ENCODE results near the gene ARFGAP1.

ARFGAP1 gene

DNA sequence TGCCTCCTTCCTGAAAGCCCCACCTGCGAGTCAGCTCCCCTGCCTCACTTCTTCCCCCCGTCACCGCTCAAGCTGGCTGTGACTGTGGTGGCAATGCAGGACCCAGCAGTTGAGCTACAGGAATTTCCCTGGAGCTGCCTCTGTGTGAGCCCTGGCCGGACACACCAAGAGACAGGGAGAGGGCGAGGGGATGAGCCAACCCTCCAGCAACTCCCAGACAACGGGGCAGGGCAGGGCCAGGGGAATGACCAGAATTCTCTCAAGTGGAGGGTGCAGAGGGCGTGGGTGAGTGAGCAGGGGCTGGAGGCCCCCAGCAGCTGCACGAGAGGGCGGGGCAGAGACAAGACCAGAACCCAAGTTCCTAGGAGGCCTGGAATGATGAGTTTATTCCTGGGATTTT, 4.9 kb upstream of the ARFGAP1 start:
- Histone ChIP-seq H3K9me3 (ENCODE audit: control insufficient read depth, insufficient read depth, low read length) (no peaks in the 10 kb centered on the region), H3K4me3 (ENCODE audit: low read length) (no peak overlapping the region), H3K9me2 (replicated peaks; ENCODE audit: control insufficient read depth, low read length) (no peaks in the 10 kb centered on the region), H3K27me3 (ENCODE audit: control insufficient read depth, low read length) (no peaks in the 10 kb centered on the region; the same call in 1 of the 2 replicates), H3K4me1 (ENCODE audit: control insufficient read depth, low read length) (peaks cover 5% of the 10 kb centered on the region), H4K20me1 (ENCODE audit: control insufficient read depth, insufficient read depth, low read depth, low read length) (no peaks in the 10 kb centered on the region), H3F3A (ENCODE audit: control insufficient read depth, insufficient read depth) (no peaks in the 10 kb centered on the region), H3K4me2 (ENCODE audit: low read length) (no peak overlapping the region), H3K36me3 (ENCODE audit: control insufficient read depth, low read length) (no peaks in the 10 kb centered on the region), H3K79me2 (ENCODE audit: control insufficient read depth, low read length) (peaks cover 1% of the 10 kb centered on the region), H3K27ac (ENCODE audit: low read depth, low read length) (no peak overlapping the region)
- no peak for TF ChIP-seq EZH2phosphoT487 (IDR thresholded peaks at IDR 0.05; ENCODE audit: borderline replicate concordance, low read length)
- TF ChIP-seq, protein P1, sequence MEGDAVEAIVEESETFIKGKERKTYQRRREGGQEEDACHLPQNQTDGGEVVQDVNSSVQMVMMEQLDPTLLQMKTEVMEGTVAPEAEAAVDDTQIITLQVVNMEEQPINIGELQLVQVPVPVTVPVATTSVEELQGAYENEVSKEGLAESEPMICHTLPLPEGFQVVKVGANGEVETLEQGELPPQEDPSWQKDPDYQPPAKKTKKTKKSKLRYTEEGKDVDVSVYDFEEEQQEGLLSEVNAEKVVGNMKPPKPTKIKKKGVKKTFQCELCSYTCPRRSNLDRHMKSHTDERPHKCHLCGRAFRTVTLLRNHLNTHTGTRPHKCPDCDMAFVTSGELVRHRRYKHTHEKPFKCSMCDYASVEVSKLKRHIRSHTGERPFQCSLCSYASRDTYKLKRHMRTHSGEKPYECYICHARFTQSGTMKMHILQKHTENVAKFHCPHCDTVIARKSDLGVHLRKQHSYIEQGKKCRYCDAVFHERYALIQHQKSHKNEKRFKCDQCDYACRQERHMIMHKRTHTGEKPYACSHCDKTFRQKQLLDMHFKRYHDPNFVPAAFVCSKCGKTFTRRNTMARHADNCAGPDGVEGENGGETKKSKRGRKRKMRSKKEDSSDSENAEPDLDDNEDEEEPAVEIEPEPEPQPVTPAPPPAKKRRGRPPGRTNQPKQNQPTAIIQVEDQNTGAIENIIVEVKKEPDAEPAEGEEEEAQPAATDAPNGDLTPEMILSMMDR (IDR thresholded peaks at IDR 0.05; ENCODE audit: low read depth, low read length, poor library complexity, severe bottlenecking), result no peak

DNA sequence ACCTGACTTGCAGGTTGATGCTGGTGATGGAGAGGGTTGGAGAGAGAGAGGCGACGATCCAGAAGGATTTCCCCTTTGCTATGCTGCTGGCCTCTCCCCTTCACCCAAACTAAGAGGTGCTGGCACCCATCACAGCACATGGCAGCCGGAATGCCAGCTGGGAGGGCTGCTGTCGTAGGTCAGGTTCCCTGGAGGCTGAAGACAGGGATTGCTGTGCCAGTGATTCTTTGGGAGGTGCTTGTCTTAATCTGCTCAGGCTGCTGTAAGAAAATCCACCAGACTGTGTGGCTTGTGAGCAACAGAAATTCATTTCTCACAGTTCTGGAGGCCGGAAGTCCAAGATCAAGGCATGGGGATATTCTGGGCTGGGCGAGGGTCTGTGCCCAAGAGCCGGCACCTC, 4.4 kb upstream of the ARFGAP1 start:
- no peaks in the 10 kb centered on the region for H3K9me3 ChIP-seq (ENCODE audit: control insufficient read depth, insufficient read depth, low read length)
- no peaks in the 10 kb centered on the region for H3K36me3 ChIP-seq (ENCODE audit: control insufficient read depth, low read length)
- no peaks in the 10 kb centered on the region for H3F3A ChIP-seq (ENCODE audit: control insufficient read depth, insufficient read depth)
- no peak overlapping the region for H3K27ac ChIP-seq (ENCODE audit: low read depth, low read length)
- no peak for TF ChIP-seq EZH2phosphoT487 (IDR thresholded peaks at IDR 0.05; ENCODE audit: borderline replicate concordance, low read length)
- TF ChIP-seq, protein P1 (IDR thresholded peaks at IDR 0.05; ENCODE audit: low read depth, low read length, poor library complexity, severe bottlenecking), result no peak
- no peak overlapping the region for H3K4me3 ChIP-seq (ENCODE audit: low read length)
- H3K27me3 ChIP-seq (ENCODE audit: control insufficient read depth, low read length), result no peaks in the 10 kb centered on the region; the same call in 1 of the 2 replicates
- peaks cover 7% of the 10 kb centered on the region for H3K79me2 ChIP-seq (ENCODE audit: control insufficient read depth, low read length)
- H3K4me2 ChIP-seq (ENCODE audit: low read length), result no peak overlapping the region
- peaks cover 5% of the 10 kb centered on the region for H3K4me1 ChIP-seq (ENCODE audit: control insufficient read depth, low read length)
- no peaks in the 10 kb centered on the region for H4K20me1 ChIP-seq (ENCODE audit: control insufficient read depth, insufficient read depth, low read depth, low read length)
- H3K9me2 ChIP-seq (replicated peaks; ENCODE audit: control insufficient read depth, low read length), result no peaks in the 10 kb centered on the region

DNA sequence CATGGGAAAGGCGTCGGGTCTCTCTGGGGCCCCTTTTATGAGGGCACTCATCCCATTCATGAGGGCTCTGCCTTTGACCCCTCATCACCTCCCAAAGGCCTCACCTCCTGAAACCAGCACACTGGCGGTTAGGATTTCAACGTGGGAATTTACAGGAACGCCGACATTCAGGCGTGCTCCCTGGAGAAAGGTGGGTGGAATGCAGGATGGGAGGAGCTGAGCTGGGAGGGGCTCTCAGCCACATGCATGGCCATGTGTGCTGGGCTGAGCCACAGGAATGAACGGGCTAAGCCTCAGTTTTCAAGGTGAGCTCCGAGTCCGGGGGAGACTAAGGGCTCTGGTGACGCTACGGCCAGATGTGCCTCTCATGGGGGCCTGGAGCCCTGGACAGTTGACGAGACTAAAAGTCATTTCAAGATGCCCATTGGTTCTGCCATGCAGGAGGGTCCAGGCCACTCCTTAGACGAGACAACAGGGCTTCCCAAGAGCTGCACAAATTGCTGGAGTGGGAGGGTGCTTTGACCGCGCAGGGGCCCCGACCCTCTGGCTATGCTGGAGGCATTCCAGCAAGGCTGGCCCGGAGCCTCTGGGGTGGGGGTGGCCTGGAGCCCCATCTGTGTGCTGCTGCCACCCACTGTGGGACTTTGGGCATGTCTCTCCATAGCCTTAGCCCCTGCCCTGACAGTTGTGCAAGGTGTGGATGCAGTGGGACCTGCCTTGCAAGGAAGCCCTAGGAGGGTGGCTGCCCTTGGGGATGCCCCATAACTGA, 3.8 kb upstream of the ARFGAP1 start:
- Histone ChIP-seq H3K27me3 (ENCODE audit: control insufficient read depth, low read length) (no peaks in the 10 kb centered on the region; the same call in 1 of the 2 replicates), H3K4me1 (ENCODE audit: control insufficient read depth, low read length) (peaks cover 10% of the 10 kb centered on the region)

More for the DNA sequence above, 3.8 kb upstream of the ARFGAP1 start:
- Histone ChIP-seq H3K4me2 (ENCODE audit: low read length) (no peak overlapping the region), H3F3A (ENCODE audit: control insufficient read depth, insufficient read depth) (no peaks in the 10 kb centered on the region), H4K20me1 (ENCODE audit: control insufficient read depth, insufficient read depth, low read depth, low read length) (peaks cover 4% of the 10 kb centered on the region; the same call in 1 of the 2 replicates), H3K9me3 (ENCODE audit: control insufficient read depth, insufficient read depth, low read length) (no peaks in the 10 kb centered on the region), H3K27ac (ENCODE audit: low read depth, low read length) (no peak overlapping the region), H3K4me3 (ENCODE audit: low read length) (no peak overlapping the region), H3K9me2 (replicated peaks; ENCODE audit: control insufficient read depth, low read length) (no peaks in the 10 kb centered on the region), H3K79me2 (ENCODE audit: control insufficient read depth, low read length) (peaks cover 13% of the 10 kb centered on the region), H3K36me3 (ENCODE audit: control insufficient read depth, low read length) (no peaks in the 10 kb centered on the region)
- TF ChIP-seq EZH2phosphoT487 (IDR thresholded peaks at IDR 0.05; ENCODE audit: borderline replicate concordance, low read length), result no peak
- TF ChIP-seq, protein P1 (IDR thresholded peaks at IDR 0.05; ENCODE audit: low read depth, low read length, poor library complexity, severe bottlenecking), result no peak

Data from DOHH2 (cell line).